Natural killer cell (primary cell): ENCODE results near the gene OPRL1. TPM values are rescaled to one million over a fixed set of nuclear protein-coding genes. Genes with fewer than 3 reads are reported as not detected.

Source experiments
- ATAC-seq, 3 donors: fragments of 150-1000 bp in 2 of 3; fragments of 200-7000 bp in 1 of 3; cut with Tn5 transposase; 1 replicate in 1 of 3; 2 replicates in 2 of 3; pipeline ENCODE4 v1.10.0; 2021; ENCODE audit warnings: mild to moderate bottlenecking in 2 of 3, moderate library complexity in 2 of 3
- DNase-seq, 2 donors: peaks; one replicate each; pipeline versions ENCODE4 v3.0.0 to v3.0.0-alpha.2; 2013 to 2021; ENCODE audit warnings: mixed read lengths in 1 of 2
- H3K27ac ChIP-seq: one replicate; pipeline ENCODE4 v1.5.1; 2013; ENCODE audit warnings: mild to moderate bottlenecking, low read length
- H3K27me3 ChIP-seq: one replicate; pipeline ENCODE4 v1.6.1; 2013; ENCODE audit warnings: low read length; ENCODE audit not compliant: control insufficient read depth, insufficient read depth
- H3K36me3 ChIP-seq: one replicate; pipeline ENCODE4 v1.6.1; 2013; ENCODE audit warnings: low read length; ENCODE audit not compliant: control insufficient read depth, insufficient read depth
- H3K4me1 ChIP-seq: one replicate; pipeline ENCODE4 v1.6.1; 2013; ENCODE audit warnings: low read length; ENCODE audit not compliant: control insufficient read depth, insufficient read depth
- H3K4me3 ChIP-seq: one replicate; pipeline ENCODE4 v1.5.1; 2013; ENCODE audit warnings: low read length
- H3K9me3 ChIP-seq: one replicate; pipeline ENCODE4 v1.6.1; 2013; ENCODE audit warnings: low read length; ENCODE audit not compliant: control insufficient read depth, insufficient read depth
- H3K27ac Mint-ChIP-seq, 2 donors: one replicate each; pipeline ENCODE4 v1.8.0; 2022; ENCODE audit warnings: mild to moderate bottlenecking in 2 of 2, mixed read lengths in 2 of 2, moderate library complexity in 1 of 2
- H3K27me3 Mint-ChIP-seq, 2 donors: one replicate each; pipeline ENCODE4 v1.8.0; 2022; ENCODE audit warnings: low read depth in 2 of 2, mixed read lengths in 2 of 2
- H3K36me3 Mint-ChIP-seq: one replicate; pipeline ENCODE4 v1.8.0; 2022; ENCODE audit warnings: mixed read lengths
- H3K4me1 Mint-ChIP-seq, 2 donors: one replicate each; pipeline ENCODE4 v1.8.0; 2022; ENCODE audit warnings: mixed read lengths in 2 of 2
- H3K4me3 Mint-ChIP-seq: one replicate; pipeline ENCODE4 v1.8.0; 2022; ENCODE audit warnings: mild to moderate bottlenecking, moderate library complexity, mixed read lengths
- H3K9me3 Mint-ChIP-seq, 2 donors: one replicate each; pipeline ENCODE4 v1.8.0; 2022; ENCODE audit warnings: mixed read lengths in 2 of 2
- WGBS: methylation state at CpG from one replicate; pipeline ENCODE4 v1.1.7; 2013; ENCODE audit warnings: missing lambda C conversion rate; ENCODE audit not compliant: insufficient coverage; 5-methylcytosine and 5-hydroxymethylcytosine counted together
- intact Hi-C: fragments of 100-400 bp; cut with micrococcal nuclease; formaldehyde crosslinking; loops from one replicate; pipeline ENCODE4 v1.14.2; 2022
- total RNA-seq, 4 donors: library from RNA; stranded (reverse); fragments of 120-200 nt in 1 of 4; gene quantifications; one replicate each; pipeline versions ENCODE4 v1.2.3 to v1.2.4, GENCODE V29; 2013 to 2022
- TF ChIP-seq, protein P1 (sequence below): fragments of 200-600 bp; IDR thresholded peaks from one replicate; pipeline ENCODE4 v1.8.0; 2022; ENCODE audit warnings: antibody characterized with exemption

Gene OPRL1
- total RNA-seq, 3 donors from 2014 or later (not counting 1 experiment from before 2014, with no cell fraction given), result 1.2 to 2.2 (median 1.4) TPM

DNA sequence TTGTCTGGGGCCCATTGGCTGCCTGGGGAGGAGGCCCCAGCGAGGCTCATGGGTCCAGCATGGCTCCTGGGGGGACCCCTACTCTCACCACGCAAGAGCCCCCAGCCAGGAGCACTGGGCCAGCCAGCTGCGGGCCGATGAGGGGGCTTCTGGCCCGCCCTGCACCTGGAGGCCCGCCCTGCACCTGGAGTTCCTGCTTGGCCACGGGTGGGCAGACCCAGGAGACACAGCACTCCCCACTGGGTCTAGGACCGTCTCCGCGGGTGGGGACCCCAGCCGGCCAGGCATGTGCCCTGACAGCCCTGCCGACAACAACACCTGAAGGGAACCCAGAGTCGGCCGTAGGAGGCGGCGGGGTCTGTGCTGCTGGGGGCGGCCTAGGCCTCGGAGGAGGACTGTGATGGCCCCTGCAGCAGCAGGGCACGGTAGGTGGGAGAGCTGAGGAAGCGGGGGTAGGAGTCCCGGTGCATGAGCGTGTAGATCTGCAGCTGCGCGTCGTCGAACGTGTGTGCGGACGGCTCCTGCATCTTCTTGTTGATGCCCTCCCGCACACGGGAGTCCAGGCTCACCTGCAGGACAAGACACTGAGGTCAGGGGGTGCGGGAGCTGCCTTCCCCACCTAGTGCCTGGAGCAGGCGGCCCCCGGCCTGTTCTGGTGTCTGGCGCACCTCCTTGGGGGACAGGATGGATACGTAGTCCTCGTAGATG lies 6.3 kb upstream of the OPRL1 start:
- H3K4me3 Mint-ChIP-seq, result no peak overlapping the region
- DNase-seq, result no peak
- no peak overlapping the region for H3K4me3 ChIP-seq
- no peak overlapping the region for H3K27ac ChIP-seq
- H3K27me3 Mint-ChIP-seq, result no peaks in the 10 kb centered on the region
- H3K4me1 ChIP-seq, result peaks cover 52% of the 10 kb centered on the region
- TF ChIP-seq, protein P1, sequence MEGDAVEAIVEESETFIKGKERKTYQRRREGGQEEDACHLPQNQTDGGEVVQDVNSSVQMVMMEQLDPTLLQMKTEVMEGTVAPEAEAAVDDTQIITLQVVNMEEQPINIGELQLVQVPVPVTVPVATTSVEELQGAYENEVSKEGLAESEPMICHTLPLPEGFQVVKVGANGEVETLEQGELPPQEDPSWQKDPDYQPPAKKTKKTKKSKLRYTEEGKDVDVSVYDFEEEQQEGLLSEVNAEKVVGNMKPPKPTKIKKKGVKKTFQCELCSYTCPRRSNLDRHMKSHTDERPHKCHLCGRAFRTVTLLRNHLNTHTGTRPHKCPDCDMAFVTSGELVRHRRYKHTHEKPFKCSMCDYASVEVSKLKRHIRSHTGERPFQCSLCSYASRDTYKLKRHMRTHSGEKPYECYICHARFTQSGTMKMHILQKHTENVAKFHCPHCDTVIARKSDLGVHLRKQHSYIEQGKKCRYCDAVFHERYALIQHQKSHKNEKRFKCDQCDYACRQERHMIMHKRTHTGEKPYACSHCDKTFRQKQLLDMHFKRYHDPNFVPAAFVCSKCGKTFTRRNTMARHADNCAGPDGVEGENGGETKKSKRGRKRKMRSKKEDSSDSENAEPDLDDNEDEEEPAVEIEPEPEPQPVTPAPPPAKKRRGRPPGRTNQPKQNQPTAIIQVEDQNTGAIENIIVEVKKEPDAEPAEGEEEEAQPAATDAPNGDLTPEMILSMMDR, result no peak
- no peak overlapping the region for H3K27ac Mint-ChIP-seq
- no peaks in the 10 kb centered on the region for H3K9me3 Mint-ChIP-seq
- H3K9me3 ChIP-seq, result no peaks in the 10 kb centered on the region
- no peak for ATAC-seq
- peaks cover 43% of the 10 kb centered on the region for H3K36me3 ChIP-seq
- WGBS, result 93% methylated on average over 37 of the region's 37 CpGs
- intact Hi-C loops, result no loop called here
- no peaks in the 10 kb centered on the region for H3K36me3 Mint-ChIP-seq
- H3K27me3 ChIP-seq, result no peaks in the 10 kb centered on the region
- peaks cover 11 to 39% of the 10 kb centered on the region in 2 donors for H3K4me1 Mint-ChIP-seq

DNA sequence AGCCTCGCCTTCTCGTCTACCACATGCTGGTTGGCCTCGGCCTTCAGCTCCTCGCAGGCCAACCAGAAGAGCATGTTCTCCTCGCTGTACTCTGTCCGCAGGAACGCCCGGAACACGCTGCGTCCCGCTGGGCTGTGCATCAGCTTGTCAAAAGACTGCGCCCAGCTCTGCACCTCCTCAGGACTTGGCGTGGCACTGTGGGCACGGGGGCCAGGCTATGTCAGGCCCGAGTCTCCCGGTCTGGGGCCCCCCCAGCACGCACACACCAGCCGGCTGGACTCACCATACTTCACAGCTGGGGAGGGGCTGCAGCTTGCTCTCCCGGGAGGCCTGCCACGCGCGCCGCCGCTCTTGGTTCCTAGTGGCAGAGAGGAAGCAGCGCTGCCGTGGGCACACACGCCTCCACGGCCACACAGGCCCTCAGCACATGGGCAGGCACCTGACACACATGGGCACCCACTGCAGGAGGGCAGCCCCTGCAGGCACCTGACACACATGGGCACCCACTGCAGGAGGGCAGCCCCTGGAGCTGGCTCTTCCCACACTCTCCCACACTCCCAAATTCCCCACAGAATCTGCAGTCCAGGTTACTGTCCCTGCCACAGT lies 5.6 kb upstream of the OPRL1 start:
- Histone ChIP-seq H3K9me3 (no peaks in the 10 kb centered on the region), H3K4me3 (no peak overlapping the region), H3K27me3 (no peaks in the 10 kb centered on the region), H3K27ac (no peak overlapping the region), H3K36me3 (peaks cover 43% of the 10 kb centered on the region), H3K4me1 (peaks cover 46% of the 10 kb centered on the region)
- Mint-ChIP-seq H3K9me3 (no peaks in the 10 kb centered on the region), H3K27ac (no peak overlapping the region), H3K36me3 (no peaks in the 10 kb centered on the region), H3K4me1 (peaks cover 11 to 39% of the 10 kb centered on the region in 2 donors), H3K4me3 (no peak overlapping the region), H3K27me3 (no peaks in the 10 kb centered on the region)
- intact Hi-C loops, result no loop called here
- ATAC-seq (no peak), DNase-seq (no peak)
- TF ChIP-seq, protein P1, result no peak
- 89% methylated on average over 28 of the region's 28 CpGs for WGBS

DNA sequence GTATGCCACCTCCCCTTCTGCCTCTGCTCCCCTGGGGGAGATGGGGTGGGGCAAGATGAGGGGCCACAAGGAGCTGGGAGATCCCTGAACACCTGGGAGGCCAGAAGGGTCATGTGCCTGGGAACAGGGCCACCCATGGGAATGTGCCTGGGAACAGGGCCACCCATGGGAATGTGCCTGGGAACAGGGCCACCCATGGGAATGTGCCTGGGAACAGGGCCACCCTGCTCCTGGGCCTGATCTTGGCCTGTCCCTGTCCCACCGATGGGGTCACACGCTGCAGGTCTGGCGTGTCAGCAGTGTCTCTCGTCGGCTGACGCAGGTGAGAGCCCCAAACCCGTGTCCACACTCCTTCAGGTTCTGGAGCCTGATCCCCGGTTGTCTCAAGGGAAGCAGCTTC lies 4.9 kb upstream of the OPRL1 start:
- TF ChIP-seq, protein P1, result no peak
- Mint-ChIP-seq H3K27ac (no peak overlapping the region), H3K27me3 (no peaks in the 10 kb centered on the region), H3K4me1 (peaks cover 11 to 39% of the 10 kb centered on the region in 2 donors), H3K9me3 (no peaks in the 10 kb centered on the region), H3K4me3 (no peak overlapping the region), H3K36me3 (no peaks in the 10 kb centered on the region)
- ATAC-seq, result no peak
- no peaks in the 10 kb centered on the region for H3K9me3 ChIP-seq
- peaks cover 43% of the 10 kb centered on the region for H3K36me3 ChIP-seq
- intact Hi-C loops, result no loop called here
- no peak overlapping the region for H3K4me3 ChIP-seq
- DNase-seq, result no peak
- H3K27ac ChIP-seq, result no peak overlapping the region
- peaks cover 40% of the 10 kb centered on the region for H3K4me1 ChIP-seq
- WGBS, result 94% methylated on average over 8 of the region's 8 CpGs
- H3K27me3 ChIP-seq, result no peaks in the 10 kb centered on the region
